Lung (tissue), 12 donors: ENCODE measurements around the gene PLA2G15. TPM values are rescaled to one million over a fixed set of nuclear protein-coding genes. Genes with fewer than 3 reads are reported as not detected.
A peak's percentile ranks its signal among the peaks of the same experiment; 100 is the strongest.

Experiments used
- ATAC-seq: fragments of 200-7000 bp; cut with Tn5 transposase; one replicate; pipeline ENCODE4 v1.9.1; 2020; ENCODE audit warnings: moderate number of reproducible peaks; ENCODE audit not compliant: insufficient read depth, low FRiP score
- DNase-seq, 3 donors: peaks; one replicate each; pipeline ENCODE4 v3.0.0-alpha.2; 2013 to 2017
- H3K27ac ChIP-seq, 2 donors: one replicate each; pipeline ENCODE4 v1.5.1; 2013; ENCODE audit warnings: mild to moderate bottlenecking in 2 of 2, moderate library complexity in 2 of 2, control low read depth in 1 of 2, inconsistent platforms in 1 of 2, low read depth in 1 of 2, low read length in 1 of 2
- H3K27me3 ChIP-seq, 3 donors: one replicate each; pipeline ENCODE4 v1.5.1; 2013; ENCODE audit warnings: low read length in 2 of 3; ENCODE audit not compliant: control insufficient read depth in 3 of 3, insufficient read depth in 3 of 3
- H3K36me3 ChIP-seq, 4 donors: one replicate each; pipeline ENCODE4 v1.5.1; 2013; ENCODE audit warnings: low read length in 4 of 4, mild to moderate bottlenecking in 1 of 4, moderate library complexity in 1 of 4; ENCODE audit not compliant: control insufficient read depth in 4 of 4, insufficient read depth in 4 of 4
- H3K4me1 ChIP-seq, 5 donors: one replicate each; pipeline ENCODE4 v1.5.1; 2013; ENCODE audit warnings: low read length in 5 of 5, mild to moderate bottlenecking in 2 of 5, moderate library complexity in 1 of 5; ENCODE audit not compliant: control insufficient read depth in 5 of 5, insufficient read depth in 5 of 5
- H3K4me3 ChIP-seq: one replicate; pipeline ENCODE4 v1.5.1; 2013; ENCODE audit warnings: mild to moderate bottlenecking, control low read depth, moderate library complexity
- H3K9ac ChIP-seq, 2 donors: one replicate each; pipeline ENCODE4 v1.5.1; 2013; ENCODE audit warnings: low read length in 2 of 2, control low read depth in 1 of 2; ENCODE audit not compliant: insufficient read depth in 1 of 2
- H3K9me3 ChIP-seq, 4 donors: one replicate each; pipeline ENCODE4 v1.5.1; 2013; ENCODE audit warnings: low read length in 3 of 4, mild to moderate bottlenecking in 1 of 4, moderate library complexity in 1 of 4; ENCODE audit not compliant: control insufficient read depth in 4 of 4, insufficient read depth in 3 of 4
- WGBS, 2 donors: extraction: QIAGEN DNeasy Blood & Tissue Kit; methylation state at CpG; one replicate each; pipeline ENCODE4 v1.1.7; 2013; 5-methylcytosine and 5-hydroxymethylcytosine counted together
- polyA plus RNA-seq, 2 donors: library from polyadenylated mRNA; stranded (reverse); fragments of 200-250 nt; gene quantifications; one replicate each; pipeline ENCODE4 v1.2.1, GENCODE V29; 2013
- total RNA-seq, 2 donors: library from RNA; depleted of rRNA in 1 of 2; stranded (reverse); fragments of >200 nt in 1 of 2; gene quantifications; one replicate each; pipeline ENCODE4 v1.2.1, GENCODE V29; 2014 to 2021
- TF ChIP-seq, protein P1 (sequence below): IDR thresholded peaks from 2 replicates; pipeline ENCODE4 v1.5.1; 2012; ENCODE audit warnings: mild to moderate bottlenecking; ENCODE audit errors: control extremely low read depth, extremely low read depth
- donor health status: control.
- donor health status: control.
- donor health status: Bipolar disorder and iron deficiency.
- donor health status: healthy.
- donor health status: DM: yes; HTN: yes; CAD: no.

The PLA2G15 gene
- total and polyA plus RNA-seq, 4 donors = 11.0 to 42.4 (median 19.6) TPM

DNA sequence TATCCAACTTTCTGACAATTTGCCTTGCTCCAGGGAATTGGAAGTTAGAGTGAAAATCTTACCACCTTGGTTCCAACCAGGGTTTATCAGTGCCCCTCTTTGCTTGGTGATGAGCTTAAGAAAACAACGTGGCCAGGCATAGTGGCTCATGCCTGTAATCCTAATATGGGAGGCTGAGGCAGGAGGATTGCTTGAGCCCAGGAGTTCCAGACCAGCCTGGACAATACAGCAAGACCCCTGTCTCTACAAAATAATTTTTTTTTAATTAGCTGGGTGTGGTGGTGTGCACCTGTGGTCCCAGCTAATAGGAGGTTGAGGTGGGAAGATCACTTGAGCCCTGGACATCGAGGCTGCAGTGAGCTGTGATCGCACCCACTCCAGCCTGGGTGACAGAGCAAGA, 40.5 kb downstream of the PLA2G15 start:
- H3K27ac ChIP-seq = peak overlapping the region; percentile 50 to 71
- TF ChIP-seq, protein P1, sequence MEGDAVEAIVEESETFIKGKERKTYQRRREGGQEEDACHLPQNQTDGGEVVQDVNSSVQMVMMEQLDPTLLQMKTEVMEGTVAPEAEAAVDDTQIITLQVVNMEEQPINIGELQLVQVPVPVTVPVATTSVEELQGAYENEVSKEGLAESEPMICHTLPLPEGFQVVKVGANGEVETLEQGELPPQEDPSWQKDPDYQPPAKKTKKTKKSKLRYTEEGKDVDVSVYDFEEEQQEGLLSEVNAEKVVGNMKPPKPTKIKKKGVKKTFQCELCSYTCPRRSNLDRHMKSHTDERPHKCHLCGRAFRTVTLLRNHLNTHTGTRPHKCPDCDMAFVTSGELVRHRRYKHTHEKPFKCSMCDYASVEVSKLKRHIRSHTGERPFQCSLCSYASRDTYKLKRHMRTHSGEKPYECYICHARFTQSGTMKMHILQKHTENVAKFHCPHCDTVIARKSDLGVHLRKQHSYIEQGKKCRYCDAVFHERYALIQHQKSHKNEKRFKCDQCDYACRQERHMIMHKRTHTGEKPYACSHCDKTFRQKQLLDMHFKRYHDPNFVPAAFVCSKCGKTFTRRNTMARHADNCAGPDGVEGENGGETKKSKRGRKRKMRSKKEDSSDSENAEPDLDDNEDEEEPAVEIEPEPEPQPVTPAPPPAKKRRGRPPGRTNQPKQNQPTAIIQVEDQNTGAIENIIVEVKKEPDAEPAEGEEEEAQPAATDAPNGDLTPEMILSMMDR = no peak
- ATAC-seq (no peak), DNase-seq (no peak)
- 80 to 92% methylated on average over 3 of the region's 3 CpGs for WGBS, 2 donors
- no peak overlapping the region for H3K4me3 ChIP-seq
- no peaks in the 10 kb centered on the region for H3K27me3 ChIP-seq
- H3K4me1 ChIP-seq = peaks cover 0 to 32% (median 3%) of the 10 kb centered on the region in 5 donors
- no peak overlapping the region for H3K9ac ChIP-seq
- H3K36me3 ChIP-seq = peaks cover 0 to 16% (median 3%) of the 10 kb centered on the region in 4 donors
- peaks cover 0 to 1% (median 0%) of the 10 kb centered on the region in 4 donors for H3K9me3 ChIP-seq

DNA sequence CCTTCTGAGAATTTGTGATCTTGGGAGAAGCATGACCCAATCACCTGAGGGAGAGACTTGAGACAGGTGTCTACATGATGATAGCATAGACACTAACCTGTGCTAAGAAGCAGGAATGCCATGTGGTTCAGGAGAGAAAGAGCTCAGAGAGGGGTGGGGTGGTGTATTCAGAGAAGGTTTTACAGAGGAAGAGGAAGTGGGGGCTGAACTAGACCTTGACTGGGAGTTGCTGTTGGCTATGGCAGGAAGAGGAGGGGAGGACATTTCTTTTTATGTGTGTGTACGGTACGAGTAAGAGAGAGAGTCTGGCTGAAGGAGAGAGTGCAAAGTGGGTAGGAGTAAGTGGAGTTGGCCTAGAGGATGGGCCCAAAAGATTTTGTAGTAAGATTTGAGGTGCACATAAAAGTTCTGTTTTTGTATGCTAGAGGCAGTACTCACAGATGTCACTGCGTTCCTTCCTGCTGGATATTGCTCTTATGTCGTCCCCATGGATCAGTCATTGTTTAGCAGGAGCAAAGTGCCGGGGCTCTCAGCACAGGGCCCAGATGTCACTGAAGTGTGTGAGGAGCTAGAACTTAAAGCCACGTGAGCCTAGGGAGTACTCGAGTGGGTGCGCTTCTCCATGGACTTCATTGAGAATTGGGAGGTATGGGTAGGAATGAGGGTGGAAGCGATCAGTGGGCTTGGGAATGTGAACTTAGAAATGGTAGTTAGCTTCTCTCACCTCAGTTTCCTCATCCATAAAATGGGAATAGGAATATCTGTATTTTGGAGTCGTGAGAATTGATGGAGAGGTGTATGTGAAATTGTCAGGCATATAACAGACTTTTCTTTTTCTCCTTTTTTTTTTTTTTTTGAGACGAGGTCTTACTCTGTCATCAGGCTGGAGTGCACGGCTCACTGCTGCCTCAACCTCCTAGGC, 41.2 kb downstream of the PLA2G15 start:
- WGBS, 2 donors = 67 to 72% methylated on average over 12 of the region's 12 CpGs
- Histone ChIP-seq H3K27ac (peak overlapping the region; percentile 14 to 16), H3K9ac (no peak overlapping the region), H3K4me1 (peaks cover 0 to 32% (median 3%) of the 10 kb centered on the region in 5 donors), H3K4me3 (no peak overlapping the region), H3K9me3 (peaks cover 0 to 1% (median 0%) of the 10 kb centered on the region in 4 donors), H3K36me3 (peaks cover 0 to 19% (median 6%) of the 10 kb centered on the region in 4 donors), H3K27me3 (no peaks in the 10 kb centered on the region)
- DNase-seq (no peak), ATAC-seq (no peak)
- TF ChIP-seq, protein P1 = no peak

DNA sequence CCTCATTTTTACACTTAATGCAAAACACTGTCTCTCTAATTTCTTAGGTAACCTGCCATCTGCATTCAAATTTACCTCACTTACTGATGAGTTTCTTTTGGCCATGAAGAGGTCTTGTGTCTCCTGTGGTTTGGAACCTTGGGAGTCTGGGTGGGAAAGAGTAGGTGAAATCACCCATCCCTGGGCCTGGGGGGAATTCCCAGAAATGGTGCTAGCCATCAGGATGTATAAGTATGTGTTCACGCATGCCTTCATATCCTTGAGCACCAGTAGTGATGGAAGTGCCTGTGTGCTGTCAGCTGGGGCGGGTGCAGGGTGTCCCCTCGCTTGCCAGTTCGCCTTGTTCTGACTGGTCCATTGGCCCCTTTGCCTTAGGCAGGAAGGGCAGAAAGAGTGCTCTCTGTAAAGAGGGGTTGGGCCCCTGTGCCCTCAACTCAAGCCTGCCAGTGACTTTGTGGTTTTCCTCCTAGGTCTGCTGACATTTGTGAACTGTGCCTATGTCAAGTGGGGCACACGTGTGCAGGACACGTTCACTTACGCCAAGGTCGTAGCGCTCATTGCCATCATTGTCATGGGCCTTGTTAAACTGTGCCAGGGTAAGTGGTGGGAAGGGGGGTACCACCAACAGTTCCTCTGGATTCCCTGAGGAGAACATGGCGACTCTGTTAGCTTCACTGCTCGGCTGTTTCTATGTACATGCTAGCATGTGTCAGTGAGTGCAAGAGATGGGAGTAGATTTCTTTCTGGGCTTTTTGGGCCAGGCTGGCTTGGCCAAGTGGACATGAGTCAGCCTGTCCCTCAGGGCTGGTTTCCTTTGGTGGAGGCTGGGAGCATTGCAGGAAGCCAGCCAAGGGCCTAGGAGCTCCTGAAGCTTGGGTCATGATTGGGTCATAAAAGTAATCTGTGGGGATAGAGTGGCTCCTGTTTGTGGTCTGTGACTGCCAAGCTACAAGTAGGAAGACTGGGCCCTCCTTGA, 42.4 kb downstream of the PLA2G15 start:
- ATAC-seq (peak; percentile 50), DNase-seq (no peak)
- Histone ChIP-seq H3K9ac (no peak overlapping the region), H3K9me3 (peaks cover 0 to 1% (median 0%) of the 10 kb centered on the region in 4 donors), H3K36me3 (peaks cover 0 to 20% (median 5%) of the 10 kb centered on the region in 4 donors), H3K4me1 (peaks cover 0 to 32% (median 3%) of the 10 kb centered on the region in 5 donors), H3K27me3 (no peaks in the 10 kb centered on the region), H3K4me3 (no peak overlapping the region), H3K27ac (peak overlapping the region; percentile 21 to 64)
- 61 to 72% methylated on average over 11 of the region's 11 CpGs for WGBS, 2 donors
- TF ChIP-seq, protein P1 = no peak
